Activated naive CD4-positive, alpha-beta T cell (primary cell): ENCODE data around the gene SLC16A14.

Experiments
- DNase-seq, 4 experiments: peaks; one replicate each; lab custom pipeline; 2025; lab: John Stamatoyannopoulos, UW

SLC16A14 gene

GRCh38 chr2:230043025-230043424 is 25.7 kb downstream of the SLC16A14 start:
- no peak for DNase-seq

- DNase-seq, result no peak
These were observed 26.5 kb downstream of the SLC16A14 start for GRCh38 chr2:230042195-230042594.

- no peak for DNase-seq
These were observed 45.4 kb downstream of the SLC16A14 start for GRCh38 chr2:230023313-230023712.

- DNase-seq, result no peak
These were observed 49.0 kb downstream of the SLC16A14 start for GRCh38 chr2:230019742-230020141.

- DNase-seq, result no peak
These were observed 50.6 kb downstream of the SLC16A14 start for GRCh38 chr2:230018153-230018552.

- no peak for DNase-seq
These were observed 51.9 kb downstream of the SLC16A14 start for GRCh38 chr2:230016844-230017243.

GRCh38 chr2:230012267-230012884 is 56.3 kb downstream of the SLC16A14 start:
- no peak for DNase-seq

GRCh38 chr2:230011617-230012016 is 57.1 kb downstream of the SLC16A14 start:
- DNase-seq, result no peak

- DNase-seq, result no peak
These were observed 58.2 kb downstream of the SLC16A14 start for GRCh38 chr2:230010501-230010900.

GRCh38 chr2:230008708-230009066 is 60.0 kb downstream of the SLC16A14 start:
- DNase-seq, result no peak

GRCh38 chr2:230007931-230008707 is 60.6 kb downstream of the SLC16A14 start:
- peak; percentile 67 to 83 (median 81) for DNase-seq

GRCh38 chr2:230000118-230000841 is 68.4 kb downstream of the SLC16A14 start:
- DNase-seq, result no peak

- no peak for DNase-seq
These were observed 71.2 kb downstream of the SLC16A14 start for GRCh38 chr2:229997565-229997964.

GRCh38 chr2:229996320-229996719 is 72.4 kb downstream of the SLC16A14 start:
- no peak for DNase-seq

GRCh38 chr2:229993236-229993635 is 75.5 kb downstream of the SLC16A14 start:
- DNase-seq, result no peak
